HCT116 (cell line): ENCODE measurements around the gene FRMD3. TPM values are rescaled to one million over a fixed set of nuclear protein-coding genes. Genes with fewer than 3 reads are reported as not detected.
A peak's percentile ranks its signal among the peaks of the same experiment; 100 is the strongest.

Source experiments
- ATAC-seq: fragments of 200-7000 bp; cut with Tn5 transposase; 2 replicates; pipeline ENCODE4 v1.9.1; 2020; ENCODE audit warnings: mild to moderate bottlenecking, moderate library complexity
- BruUV-seq: library from RNA; stranded (reverse); fragments of 400-500 nt; replicated peaks from 2 replicates; lab custom pipeline; 2021; lab: Mats Ljungman, UMichigan
- CTCF ChIA-PET: fragments of 300-600 bp; sonication (Branson Sonifier 250); formaldehyde crosslinking; loops from one replicate; lab custom pipeline; 2021; ENCODE audit warnings: antibody characterized with exemption; lab: Charles Lee
- POLR2A ChIA-PET: fragments of 300-600, 350-600 bp; sonication (Branson Sonifier 250); formaldehyde crosslinking; loops from one replicate; lab custom pipeline; 2021; ENCODE audit warnings: antibody characterized with exemption; lab: Charles Lee
- RAD21 ChIA-PET, 2 experiments: fragments of 300-600 bp; sonication (Branson Sonifier 250); formaldehyde crosslinking; loops; one replicate each; lab custom pipeline; 2023; ENCODE audit warnings: low total read pairs in 2 of 2; ENCODE audit not compliant: uncharacterized antibody in 2 of 2, unreplicated experiment in 2 of 2, low non-redundant PET in 1 of 2; lab: Charles Lee
- DNase-seq: peaks from one replicate; pipeline ENCODE4 v3.0.0-alpha.2; 2010; ENCODE audit warnings: low read depth, low spot score
- H2AFZ ChIP-seq: fragments of 200-600 bp; shearing (Covaris generic), sonication (generic); 2 replicates; pipeline ENCODE4 v1.6.1; 2017; ENCODE audit warnings: low read depth, mixed run types, mixed read lengths, antibody characterized with exemption, low read length; ENCODE audit not compliant: poor library complexity, severe bottlenecking
- H3K27ac ChIP-seq: 2 replicates; pipeline ENCODE4 v1.5.1; 2012; ENCODE audit warnings: low read depth, low read length
- H3K27me3 ChIP-seq: fragments of 200-600 bp; sonication (generic); 2 replicates; pipeline ENCODE4 v1.6.1; 2016; ENCODE audit warnings: mixed run types, low read length, mixed read lengths; ENCODE audit not compliant: insufficient read depth
- H3K36me3 ChIP-seq, 2 experiments: fragments of 200-500 bp in 1 of 2; fragments of 200-600 bp in 1 of 2; sonication (Bioruptor generic) in 1 of 2; sonication (generic) in 1 of 2; 2 replicates each; pipeline versions ENCODE4 v1.5.1 to v1.6.1; 2014 to 2016; ENCODE audit warnings: low read length in 2 of 2, inconsistent platforms in 1 of 2, mixed read lengths in 1 of 2, mixed run types in 1 of 2; ENCODE audit not compliant: insufficient read depth in 2 of 2, control insufficient read depth in 1 of 2
- H3K4me1 ChIP-seq, 2 experiments: fragments of 200-600 bp in 1 of 2; sonication (generic) in 1 of 2; 2 replicates each; pipeline versions ENCODE4 v1.5.1 to v1.6.1; 2012 to 2017; ENCODE audit warnings: low read length in 2 of 2, inconsistent platforms in 1 of 2, mild to moderate bottlenecking in 1 of 2, mixed read lengths in 1 of 2, mixed run types in 1 of 2, moderate library complexity in 1 of 2; ENCODE audit not compliant: insufficient read depth in 2 of 2, control insufficient read depth in 1 of 2
- H3K4me2 ChIP-seq: fragments of 200-600 bp; sonication (generic); 2 replicates; pipeline ENCODE4 v1.6.1; 2017; ENCODE audit warnings: mixed run types, low read length, mixed read lengths
- H3K4me3 ChIP-seq, 2 experiments: fragments of 200-600 bp in 1 of 2; sonication (generic) in 1 of 2; replicated peaks in 1 of 2; 2 replicates each; pipeline ENCODE4 v1.5.1; 2011 to 2016; ENCODE audit warnings: low read length in 2 of 2, control low read depth in 1 of 2, low read depth in 1 of 2, mild to moderate bottlenecking in 1 of 2, mixed read lengths in 1 of 2, mixed run types in 1 of 2
- H3K79me2 ChIP-seq: fragments of 200-600 bp; sonication (generic); 2 replicates; pipeline ENCODE4 v1.6.1; 2017; ENCODE audit warnings: mild to moderate bottlenecking, mixed run types, low read length, moderate library complexity, mixed read lengths; ENCODE audit not compliant: insufficient read depth
- H3K9ac ChIP-seq: fragments of 200-600 bp; sonication (generic); 2 replicates; pipeline ENCODE4 v1.6.1; 2016; ENCODE audit warnings: low read length, mixed read lengths
- H3K9me2 ChIP-seq: fragments of 200-600 bp; sonication (generic), shearing (Covaris generic); 2 replicates; pipeline ENCODE4 v1.6.1; 2017; ENCODE audit warnings: mixed run types, mild to moderate bottlenecking, moderate library complexity; ENCODE audit not compliant: insufficient read depth
- H3K9me3 ChIP-seq, 2 experiments: fragments of 200-500 bp in 1 of 2; fragments of 200-600 bp in 1 of 2; sonication (Bioruptor generic) in 1 of 2; sonication (generic) in 1 of 2; 2 replicates each; pipeline ENCODE4 v1.6.1; 2014 to 2017; ENCODE audit warnings: low read length in 2 of 2, mixed read lengths in 2 of 2, inconsistent platforms in 1 of 2, low read depth in 1 of 2, mild to moderate bottlenecking in 1 of 2, mixed run types in 1 of 2, moderate library complexity in 1 of 2; ENCODE audit not compliant: control insufficient read depth in 1 of 2, insufficient read depth in 1 of 2
- H4K20me1 ChIP-seq: fragments of 200-600 bp; sonication (generic), shearing (Covaris generic); 2 replicates; pipeline ENCODE4 v1.6.1; 2017; ENCODE audit warnings: mixed run types, mild to moderate bottlenecking, moderate library complexity; ENCODE audit not compliant: insufficient read depth
- CEBPB ChIP-seq: IDR thresholded peaks from 2 replicates; pipeline ENCODE4 v1.6.1; 2012; ENCODE audit warnings: low read depth
- EGR1 ChIP-seq: IDR thresholded peaks from 2 replicates; pipeline ENCODE4 v1.6.1; 2012; ENCODE audit warnings: low read depth
- ELF1 ChIP-seq: IDR thresholded peaks from 2 replicates; pipeline ENCODE4 v1.6.1; 2012; ENCODE audit warnings: low read depth, borderline replicate concordance
- EZH2 ChIP-seq: fragments of 200-600 bp; sonication (generic); IDR thresholded peaks from 2 replicates; pipeline ENCODE4 v1.6.1; 2017; ENCODE audit warnings: antibody characterized with exemption, mixed run types
- FOSL1 ChIP-seq: IDR thresholded peaks from 2 replicates; pipeline ENCODE4 v1.6.1; 2012; ENCODE audit warnings: low read depth
- MAX ChIP-seq: IDR thresholded peaks from 2 replicates; pipeline ENCODE4 v1.6.1; 2012
- REST ChIP-seq: IDR thresholded peaks from 2 replicates; pipeline ENCODE4 v1.6.1; 2012; ENCODE audit warnings: low read depth
- SP1 ChIP-seq: IDR thresholded peaks from 2 replicates; pipeline ENCODE4 v1.6.1; 2012; ENCODE audit warnings: low read depth
- SRF ChIP-seq: IDR thresholded peaks from 2 replicates; pipeline ENCODE4 v1.6.1; 2012; ENCODE audit warnings: low read depth
- TCF7L2 ChIP-seq: IDR thresholded peaks from 2 replicates; pipeline ENCODE4 v1.7.0; 2011; ENCODE audit warnings: borderline replicate concordance, inconsistent platforms; ENCODE audit not compliant: insufficient read depth, insufficient read length; ENCODE audit errors: extremely low read depth
- ZFX ChIP-seq: fragments of 450-650 bp; IDR thresholded peaks from 2 replicates; pipeline ENCODE4 v1.6.1; 2017
- ZNF274 ChIP-seq: fragments of 200-500 bp; sonication (Bioruptor generic); IDR thresholded peaks from 2 replicates; pipeline ENCODE4 v1.6.1; 2014; ENCODE audit warnings: mild to moderate bottlenecking, low read depth, low read length, inconsistent platforms
- intact Hi-C: fragments of 100-400 bp; cut with micrococcal nuclease; formaldehyde crosslinking; loops from 2 replicates; pipeline ENCODE4 v1.10.0; 2022
- total RNA-seq: library from RNA; stranded (reverse); gene quantifications from one replicate; pipeline ENCODE4 v1.2.1, GENCODE V29; 2021; ENCODE audit not compliant: unreplicated experiment

FRMD3 gene
- total RNA-seq, 1 experiment from 2014 or later = 0.89 TPM

GRCh38 chr9:83296123-83296522, 242.1 kb downstream of the FRMD3 start:
- Histone ChIP-seq H3K9me3 (no peaks in the 10 kb centered on the region), H2AFZ (no peak overlapping the region), H3K9ac (no peak overlapping the region), H3K36me3 (no peaks in the 10 kb centered on the region), H3K4me1 (no peaks in the 10 kb centered on the region; a peak in 1 of 4 replicates), H3K79me2 (no peaks in the 10 kb centered on the region), H4K20me1 (no peaks in the 10 kb centered on the region), H3K9me2 (no peaks in the 10 kb centered on the region), H3K4me2 (no peak overlapping the region), H3K27me3 (no peaks in the 10 kb centered on the region), H3K4me3 (no peak overlapping the region), H3K27ac (no peak overlapping the region)
- intact Hi-C loops = no loop called here
- CTCF ChIA-PET = no interaction called here
- POLR2A ChIA-PET = no interaction called here
- no peak for DNase-seq
- TF ChIP-seq TCF7L2 (peak; percentile 88), CEBPB (no peak), REST (peak; percentile 62), FOSL1 (no peak)
- RAD21 ChIA-PET = no interaction called here
- no TSS peak for BruUV-seq
- no peak for ATAC-seq

- no peak overlapping the region for H3K9ac ChIP-seq
- H4K20me1 ChIP-seq = no peaks in the 10 kb centered on the region
- H3K27me3 ChIP-seq = no peaks in the 10 kb centered on the region
- no peaks in the 10 kb centered on the region; a peak in 1 of 4 replicates for H3K4me1 ChIP-seq
- H3K9me2 ChIP-seq = no peaks in the 10 kb centered on the region
- RAD21 ChIA-PET = no interaction called here
- no peaks in the 10 kb centered on the region for H3K9me3 ChIP-seq
- POLR2A ChIA-PET = no interaction called here
- ATAC-seq (no peak), DNase-seq (no peak)
- H3K79me2 ChIP-seq = no peaks in the 10 kb centered on the region
- H3K4me2 ChIP-seq = no peak overlapping the region
- BruUV-seq = no TSS peak
- no peak overlapping the region for H3K4me3 ChIP-seq
- H3K36me3 ChIP-seq = no peaks in the 10 kb centered on the region
- CTCF ChIA-PET = no interaction called here
- no peak overlapping the region for H3K27ac ChIP-seq
- intact Hi-C loops = no loop called here
- H2AFZ ChIP-seq = no peak overlapping the region
- no peak for TF ChIP-seq MAX
- no peak for TF ChIP-seq CEBPB
- TF ChIP-seq ZFX = no peak
- TF ChIP-seq EGR1 = no peak
- no peak for TF ChIP-seq EZH2
- no peak for TF ChIP-seq SP1
- no peak for TF ChIP-seq ZNF274
- TF ChIP-seq REST = no peak
- no peak for TF ChIP-seq ELF1
- no peak for TF ChIP-seq SRF
These were observed 243.4 kb downstream of the FRMD3 start for GRCh38 chr9:83294816-83295215.
